ENCODE measurements around the gene PAN3.

DNA sequence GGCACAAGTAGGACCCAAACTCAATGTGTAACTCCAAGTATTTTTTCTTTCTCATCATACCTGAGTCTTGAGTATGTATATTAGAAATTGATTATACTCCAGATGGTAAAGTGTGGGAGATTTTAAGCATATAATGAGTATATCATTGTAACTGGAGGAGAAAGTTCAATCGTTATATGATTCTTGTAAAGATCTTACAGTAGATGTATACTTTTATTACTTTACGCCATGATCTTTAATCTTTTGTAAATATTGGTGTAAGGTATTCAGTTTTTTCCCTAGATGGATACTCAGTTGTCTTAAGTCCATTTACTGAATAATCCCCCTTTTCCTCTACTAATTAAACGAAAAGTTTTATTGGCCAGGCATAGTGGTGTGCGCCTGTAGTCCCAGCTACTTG, 25.2 kb downstream of the PAN3 start:
- TF ChIP-seq CTCF (tag by site-specific recombination; IDR thresholded peaks at IDR 0.05) (no peak), MEIS1 (CRISPR knock-in tag; IDR thresholded peaks at IDR 0.05; ENCODE audit: borderline replicate concordance) (no peak), GLI4 (tag by site-specific recombination; IDR thresholded peaks at IDR 0.05) (no peak), ZNF311 (tag by site-specific recombination; IDR thresholded peaks at IDR 0.05; ENCODE audit: borderline replicate concordance) (no peak), ZNF624 (tag by site-specific recombination; IDR thresholded peaks at IDR 0.05) (no peak), SETDB1 (IDR thresholded peaks at IDR 0.05; ENCODE audit: insufficient read length, low read length) (no peak)
- TF ChIP-seq, protein P1, sequence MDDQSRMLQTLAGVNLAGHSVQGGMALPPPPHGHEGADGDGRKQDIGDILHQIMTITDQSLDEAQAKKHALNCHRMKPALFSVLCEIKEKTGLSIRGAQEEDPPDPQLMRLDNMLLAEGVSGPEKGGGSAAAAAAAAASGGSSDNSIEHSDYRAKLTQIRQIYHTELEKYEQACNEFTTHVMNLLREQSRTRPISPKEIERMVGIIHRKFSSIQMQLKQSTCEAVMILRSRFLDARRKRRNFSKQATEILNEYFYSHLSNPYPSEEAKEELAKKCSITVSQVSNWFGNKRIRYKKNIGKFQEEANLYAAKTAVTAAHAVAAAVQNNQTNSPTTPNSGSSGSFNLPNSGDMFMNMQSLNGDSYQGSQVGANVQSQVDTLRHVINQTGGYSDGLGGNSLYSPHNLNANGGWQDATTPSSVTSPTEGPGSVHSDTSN (CRISPR knock-in tag; IDR thresholded peaks at IDR 0.05): no peak

Measured in HEK293 (cell line).